ENCODE measurements around the gene NCKIPSD. TPM values are rescaled to one million over a fixed set of nuclear protein-coding genes. Genes with fewer than 3 reads are reported as not detected.

Gene NCKIPSD
- total RNA-seq, 1 donor from 2014 or later: 18.3 TPM

DNA sequence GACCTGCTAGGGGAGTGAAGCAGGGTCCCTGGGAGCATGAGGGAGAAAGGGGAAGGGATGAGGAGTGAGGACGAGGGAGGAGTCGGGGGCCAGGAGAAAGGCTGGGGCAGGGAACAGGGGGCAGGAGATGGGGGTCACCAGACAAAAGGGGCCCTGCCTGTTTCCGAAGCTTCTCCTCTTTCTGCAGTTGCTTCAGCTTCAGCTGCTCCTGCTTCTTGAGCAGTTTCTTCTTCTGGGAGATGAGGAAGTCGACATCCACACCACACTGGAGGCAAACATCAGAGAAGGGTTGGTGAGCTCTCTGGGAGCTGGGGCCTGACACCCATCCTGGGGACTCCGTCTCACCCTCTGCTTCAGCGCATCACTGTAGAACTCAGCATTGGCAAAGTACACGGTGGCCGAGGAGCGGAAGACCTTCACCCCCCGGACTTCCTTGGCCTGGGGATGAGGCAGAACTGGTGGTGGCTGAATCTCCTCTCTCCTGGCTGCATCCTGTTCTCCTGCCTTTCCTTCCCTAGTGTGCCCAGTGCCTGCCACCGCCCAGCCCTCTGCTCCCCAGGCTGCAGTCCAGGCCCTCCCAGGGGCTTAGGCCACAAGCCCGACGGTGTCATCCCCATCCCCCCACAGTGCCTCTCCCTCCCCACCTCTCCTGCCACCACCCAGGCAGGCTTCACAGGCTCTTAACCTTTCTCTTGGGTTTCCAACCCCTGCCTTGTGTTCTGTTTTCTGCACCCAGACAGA lies 57.3 kb downstream of the NCKIPSD start:
- H3K9me3 ChIP-seq (ENCODE audit: insufficient read depth, low read depth, low read length): no peaks in the 10 kb centered on the region
- H3K27ac ChIP-seq (ENCODE audit: low read depth, low read length): no peak overlapping the region
- no peaks in the 10 kb centered on the region for H3K4me1 ChIP-seq (ENCODE audit: insufficient read depth, low read length)
- Mint-ChIP-seq H3K27ac (ENCODE audit: unreplicated experiment) (no peak overlapping the region), H3K4me1 (ENCODE audit: low read depth, unreplicated experiment) (no peaks in the 10 kb centered on the region), H3K27me3 (ENCODE audit: low read depth, unreplicated experiment) (no peaks in the 10 kb centered on the region), H3K9me3 (ENCODE audit: unreplicated experiment) (no peaks in the 10 kb centered on the region), H3K36me3 (ENCODE audit: low read depth, unreplicated experiment) (peaks cover 54% of the 10 kb centered on the region), H3K4me3 (ENCODE audit: unreplicated experiment) (no peak overlapping the region)
- FAIRE-seq (no peak), DNase-seq (ENCODE audit: low read depth) (no peak)
- no peak overlapping the region for H3K9ac ChIP-seq (ENCODE audit: low read length)
- no peaks in the 10 kb centered on the region for H3K27me3 ChIP-seq (ENCODE audit: insufficient read depth, low read length)
- no peak overlapping the region for H2AFZ ChIP-seq (ENCODE audit: low read depth, low read length)
- TF ChIP-seq CTCF (IDR thresholded peaks at IDR 0.05; ENCODE audit: insufficient read depth, low read depth, low read length) (no peak), EZH2 (IDR thresholded peaks at IDR 0.05; ENCODE audit: insufficient read depth, low read length) (no peak)
- H3K36me3 ChIP-seq (ENCODE audit: insufficient read depth, low read length): peaks cover 6% of the 10 kb centered on the region
- H3K79me2 ChIP-seq (ENCODE audit: insufficient read depth, low read length): peaks cover 6% of the 10 kb centered on the region
- no peak overlapping the region for H3K4me3 ChIP-seq (ENCODE audit: insufficient read depth, low read depth, low read length)
- H3K4me2 ChIP-seq (ENCODE audit: low read length): no peak overlapping the region
- peaks cover 22% of the 10 kb centered on the region for H4K20me1 ChIP-seq (ENCODE audit: insufficient read depth, low read length)

DNA sequence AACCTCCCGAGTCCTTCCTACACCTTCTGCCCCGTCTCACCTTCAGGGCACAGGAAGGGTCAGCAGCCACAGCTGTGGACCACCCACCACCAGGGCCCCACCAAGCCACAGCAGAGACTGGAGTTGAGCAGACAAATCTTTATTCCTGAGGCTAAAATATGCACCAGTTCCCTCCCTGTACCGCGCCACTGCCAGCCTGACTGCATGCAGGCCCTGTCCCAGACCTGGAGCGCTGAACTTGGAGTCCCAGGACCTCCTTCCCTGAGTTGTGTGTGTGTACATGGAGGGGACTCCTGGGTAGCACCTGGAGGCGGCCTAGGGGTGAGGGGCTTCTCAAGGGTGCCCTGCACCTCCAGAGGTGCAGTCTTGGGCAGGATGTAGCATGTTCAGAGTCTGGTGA lies 60.1 kb downstream of the NCKIPSD start:
- Mint-ChIP-seq H3K4me3 (ENCODE audit: unreplicated experiment) (no peak overlapping the region), H3K36me3 (ENCODE audit: low read depth, unreplicated experiment) (peaks cover 48% of the 10 kb centered on the region), H3K4me1 (ENCODE audit: low read depth, unreplicated experiment) (no peaks in the 10 kb centered on the region), H3K9me3 (ENCODE audit: unreplicated experiment) (no peaks in the 10 kb centered on the region), H3K27me3 (ENCODE audit: low read depth, unreplicated experiment) (no peaks in the 10 kb centered on the region), H3K27ac (ENCODE audit: unreplicated experiment) (no peak overlapping the region)
- Histone ChIP-seq H3K9me3 (ENCODE audit: insufficient read depth, low read depth, low read length) (no peaks in the 10 kb centered on the region), H3K27ac (ENCODE audit: low read depth, low read length) (no peak overlapping the region), H3K4me2 (ENCODE audit: low read length) (no peak overlapping the region), H2AFZ (ENCODE audit: low read depth, low read length) (no peak overlapping the region), H3K4me1 (ENCODE audit: insufficient read depth, low read length) (no peaks in the 10 kb centered on the region), H3K27me3 (ENCODE audit: insufficient read depth, low read length) (no peaks in the 10 kb centered on the region), H4K20me1 (ENCODE audit: insufficient read depth, low read length) (no peaks in the 10 kb centered on the region), H3K9ac (ENCODE audit: low read length) (no peak overlapping the region), H3K4me3 (ENCODE audit: insufficient read depth, low read depth, low read length) (no peak overlapping the region), H3K36me3 (ENCODE audit: insufficient read depth, low read length) (peaks cover 6% of the 10 kb centered on the region), H3K79me2 (ENCODE audit: insufficient read depth, low read length) (no peaks in the 10 kb centered on the region)
- no peak for DNase-seq (ENCODE audit: low read depth)
- no peak for FAIRE-seq
- TF ChIP-seq EZH2 (IDR thresholded peaks at IDR 0.05; ENCODE audit: insufficient read depth, low read length): no peak
- TF ChIP-seq CTCF (IDR thresholded peaks at IDR 0.05; ENCODE audit: insufficient read depth, low read depth, low read length): no peak

GRCh38 chr3:48624767-48625166 lies 60.9 kb downstream of the NCKIPSD start:
- H2AFZ ChIP-seq (ENCODE audit: low read depth, low read length): no peak overlapping the region
- H3K27me3 Mint-ChIP-seq (ENCODE audit: low read depth, unreplicated experiment): no peaks in the 10 kb centered on the region
- H4K20me1 ChIP-seq (ENCODE audit: insufficient read depth, low read length): no peaks in the 10 kb centered on the region
- H3K9me3 Mint-ChIP-seq (ENCODE audit: unreplicated experiment): no peaks in the 10 kb centered on the region
- H3K9me3 ChIP-seq (ENCODE audit: insufficient read depth, low read depth, low read length): no peaks in the 10 kb centered on the region
- H3K79me2 ChIP-seq (ENCODE audit: insufficient read depth, low read length): no peaks in the 10 kb centered on the region
- peaks cover 49% of the 10 kb centered on the region for H3K36me3 Mint-ChIP-seq (ENCODE audit: low read depth, unreplicated experiment)
- no peak overlapping the region for H3K27ac ChIP-seq (ENCODE audit: low read depth, low read length)
- no peaks in the 10 kb centered on the region for H3K27me3 ChIP-seq (ENCODE audit: insufficient read depth, low read length)
- no peak overlapping the region for H3K4me3 ChIP-seq (ENCODE audit: insufficient read depth, low read depth, low read length)
- H3K4me2 ChIP-seq (ENCODE audit: low read length): no peak overlapping the region
- no peak overlapping the region for H3K27ac Mint-ChIP-seq (ENCODE audit: unreplicated experiment)
- H3K4me1 ChIP-seq (ENCODE audit: insufficient read depth, low read length): no peaks in the 10 kb centered on the region
- H3K4me3 Mint-ChIP-seq (ENCODE audit: unreplicated experiment): no peak overlapping the region
- no peak for FAIRE-seq
- no peak for DNase-seq (ENCODE audit: low read depth)
- no peak overlapping the region for H3K9ac ChIP-seq (ENCODE audit: low read length)
- H3K36me3 ChIP-seq (ENCODE audit: insufficient read depth, low read length): peaks cover 4% of the 10 kb centered on the region
- TF ChIP-seq CTCF (IDR thresholded peaks at IDR 0.05; ENCODE audit: insufficient read depth, low read depth, low read length) (no peak), EZH2 (IDR thresholded peaks at IDR 0.05; ENCODE audit: insufficient read depth, low read length) (no peak)
- H3K4me1 Mint-ChIP-seq (ENCODE audit: low read depth, unreplicated experiment): no peaks in the 10 kb centered on the region

Measured in astrocyte (in vitro differentiated cells and primary cell).